Liver (tissue), 9 donors: ENCODE results near the gene PHEX. TPM values are rescaled to one million over a fixed set of nuclear protein-coding genes. Genes with fewer than 3 reads are reported as not detected.

Experiments used
- DNase-seq: peaks from one replicate; pipeline ENCODE4 v3.0.0-alpha.2; 2017; ENCODE audit warnings: low spot score
- H3K27ac ChIP-seq, 2 donors: one replicate each; pipeline ENCODE4 v1.7.0; 2013; ENCODE audit warnings: inconsistent platforms in 2 of 2, low read length in 2 of 2, control low read depth in 1 of 2, low read depth in 1 of 2, mild to moderate bottlenecking in 1 of 2
- H3K27me3 ChIP-seq, 4 donors: one replicate each; pipeline versions ENCODE4 v1.6.1 to v1.7.0; 2013; ENCODE audit warnings: low read length in 3 of 4, inconsistent platforms in 1 of 4, mild to moderate bottlenecking in 1 of 4, moderate library complexity in 1 of 4; ENCODE audit not compliant: control insufficient read depth in 4 of 4, insufficient read depth in 4 of 4
- H3K36me3 ChIP-seq, 4 donors: one replicate each; pipeline versions ENCODE4 v1.6.1 to v1.7.0; 2013; ENCODE audit warnings: low read length in 3 of 4, mild to moderate bottlenecking in 3 of 4, low read depth in 1 of 4, moderate library complexity in 1 of 4; ENCODE audit not compliant: control insufficient read depth in 4 of 4, insufficient read depth in 3 of 4
- H3K4me1 ChIP-seq, 4 donors: one replicate each; pipeline versions ENCODE4 v1.6.1 to v1.7.0; 2013; ENCODE audit warnings: low read length in 3 of 4, mild to moderate bottlenecking in 3 of 4, moderate library complexity in 1 of 4; ENCODE audit not compliant: control insufficient read depth in 4 of 4, insufficient read depth in 4 of 4
- H3K4me3 ChIP-seq, 3 donors: one replicate each; pipeline versions ENCODE4 v1.6.1 to v1.7.0; 2013; ENCODE audit warnings: low read length in 3 of 3, control low read depth in 1 of 3, low read depth in 1 of 3, mild to moderate bottlenecking in 1 of 3
- H3K9ac ChIP-seq, 2 donors: one replicate each; pipeline ENCODE4 v1.7.0; 2013; ENCODE audit warnings: low read length in 2 of 2, mild to moderate bottlenecking in 2 of 2, moderate library complexity in 2 of 2, control low read depth in 1 of 2, low read depth in 1 of 2
- H3K9me3 ChIP-seq, 4 donors: one replicate each; pipeline versions ENCODE4 v1.6.1 to v1.7.0; 2013; ENCODE audit warnings: low read length in 3 of 4; ENCODE audit not compliant: control insufficient read depth in 4 of 4
- EGR1 ChIP-seq, 2 donors: IDR thresholded peaks; 2 replicates each; pipeline ENCODE4 v1.6.1; 2016 to 2018; ENCODE audit warnings: antibody characterized with exemption in 2 of 2, low read depth in 2 of 2
- FOXA1 ChIP-seq: IDR thresholded peaks from 2 replicates; pipeline ENCODE4 v1.6.1; 2016; ENCODE audit warnings: antibody characterized with exemption
- FOXA2 ChIP-seq: IDR thresholded peaks from 2 replicates; pipeline ENCODE4 v1.6.1; 2016; ENCODE audit warnings: antibody characterized with exemption
- HNF4A ChIP-seq, 2 donors: conservative IDR thresholded peaks; 2 replicates each; pipeline ENCODE4 v1.6.1; 2016; ENCODE audit warnings: antibody characterized with exemption in 2 of 2, mild to moderate bottlenecking in 2 of 2
- HNF4G ChIP-seq: IDR thresholded peaks from 2 replicates; pipeline ENCODE4 v1.6.1; 2016; ENCODE audit warnings: antibody characterized with exemption
- NR2F2 ChIP-seq: IDR thresholded peaks from 2 replicates; pipeline ENCODE4 v1.6.1; 2016; ENCODE audit warnings: antibody characterized with exemption
- RAD21 ChIP-seq, 2 donors: IDR thresholded peaks; 2 replicates each; pipeline ENCODE4 v1.6.1; 2016; ENCODE audit warnings: antibody characterized with exemption in 2 of 2, mild to moderate bottlenecking in 2 of 2
- RXRA ChIP-seq, 2 donors: IDR thresholded peaks; 2 replicates each; pipeline ENCODE4 v1.6.1; 2017 to 2018; ENCODE audit warnings: antibody characterized with exemption in 2 of 2, mild to moderate bottlenecking in 1 of 2
- TAF1 ChIP-seq: conservative IDR thresholded peaks from 2 replicates; pipeline ENCODE4 v1.6.1; 2016; ENCODE audit warnings: antibody characterized with exemption, mild to moderate bottlenecking
- YY1 ChIP-seq: IDR thresholded peaks from 2 replicates; pipeline ENCODE4 v1.6.1; 2016; ENCODE audit warnings: antibody characterized with exemption, mild to moderate bottlenecking
- WGBS: extraction: QIAGEN DNeasy Blood & Tissue Kit; methylation state at CpG from one replicate; pipeline ENCODE4 v1.1.7; 2013; 5-methylcytosine and 5-hydroxymethylcytosine counted together
- polyA plus RNA-seq, 2 donors: library from polyadenylated mRNA; stranded (reverse) in 1 of 2; unstranded in 1 of 2; fragments of 200-250 nt in 1 of 2; fragments of >200 nt in 1 of 2; fragmentation: Nextera tagmentation in 1 of 2; extraction: Ambion mirVana in 1 of 2; gene quantifications; one replicate each; pipeline versions ENCODE4 v1.2.1 to v1.2.3, GENCODE V29; 2013 to 2015
- total RNA-seq, 2 donors: library from RNA; depleted of rRNA; stranded (reverse); fragments of >200 nt; gene quantifications; one replicate each; pipeline ENCODE4 v1.2.3, GENCODE V29; 2014
- TF ChIP-seq, protein P1 (sequence below): IDR thresholded peaks from 2 replicates; pipeline ENCODE4 v1.6.1; 2016; ENCODE audit warnings: antibody characterized with exemption
- TF ChIP-seq, protein P2 (sequence below): IDR thresholded peaks from 2 replicates; pipeline ENCODE4 v1.6.1; 2016; ENCODE audit warnings: antibody characterized with exemption
- TF ChIP-seq, protein P3 (sequence below): IDR thresholded peaks from 2 replicates; pipeline ENCODE4 v1.6.1; 2016; ENCODE audit warnings: antibody characterized with exemption, mild to moderate bottlenecking
- TF ChIP-seq, protein P4 (sequence below): fragments of 150-350 bp; IDR thresholded peaks from 2 replicates; pipeline ENCODE4 v1.5.1; 2017; ENCODE audit warnings: improper control_type of control experiment, low read depth, low read length; ENCODE audit not compliant: missing input control
- TF ChIP-seq, protein P5 (sequence below): IDR thresholded peaks from 2 replicates; pipeline ENCODE4 v1.6.1; 2016; ENCODE audit warnings: antibody characterized with exemption
- donor health status: healthy.
- donor health status: healthy.
- donor health status: healthy.
- donor health status: healthy.
- donor health status: healthy.

Gene PHEX
- total and polyA plus RNA-seq, 4 donors, result 0.01 to 0.14 (median 0.08) TPM; not detected in 1

DNA sequence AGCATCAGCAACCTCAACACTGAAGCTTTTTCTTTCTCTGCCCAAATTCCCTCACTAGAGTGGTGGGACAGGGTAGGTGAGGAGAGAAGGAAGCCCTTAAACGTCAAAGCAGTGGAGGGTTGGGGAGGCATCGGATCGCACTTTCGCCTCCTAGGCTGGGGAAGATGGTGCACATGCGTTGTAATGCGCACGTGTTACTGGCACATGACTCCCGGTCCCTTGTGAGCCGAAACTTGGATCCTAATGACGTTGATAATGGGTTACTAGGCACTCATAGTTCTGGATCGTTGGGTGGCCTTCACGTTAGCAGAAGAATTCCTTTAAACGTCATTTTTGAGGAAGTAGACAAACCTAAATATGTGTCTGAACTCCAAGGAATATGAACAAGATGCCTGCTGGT lies 240.5 kb downstream of the PHEX start, which contains the start of gene CBLL2:
TSS of gene CBLL2 (plus strand) at position 301 of the 400 bp plus-strand sequence. CDS start at position 380, 79 bp downstream.
- Histone ChIP-seq H3K4me3 (no peak within 1 kb of the TSS), H3K4me1 (no peaks in the 10 kb centered on the region), H3K27ac (no peak within 1 kb of the TSS), H3K27me3 (no peaks in the 10 kb centered on the region), H3K9ac (no peak within 1 kb of the TSS), H3K36me3 (no peaks in the 10 kb centered on the region), H3K9me3 (peaks cover 0 to 2% (median 0%) of the 10 kb centered on the region in 4 donors)
- DNase-seq, result no peak
- WGBS, result 84% methylated on average over 13 of the region's 13 CpGs
- no peak for TF ChIP-seq RAD21 (IDR thresholded peaks at IDR 0.05)
- TF ChIP-seq, protein P1, sequence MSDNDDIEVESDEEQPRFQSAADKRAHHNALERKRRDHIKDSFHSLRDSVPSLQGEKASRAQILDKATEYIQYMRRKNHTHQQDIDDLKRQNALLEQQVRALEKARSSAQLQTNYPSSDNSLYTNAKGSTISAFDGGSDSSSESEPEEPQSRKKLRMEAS, result no peak
- TF ChIP-seq, protein P2, sequence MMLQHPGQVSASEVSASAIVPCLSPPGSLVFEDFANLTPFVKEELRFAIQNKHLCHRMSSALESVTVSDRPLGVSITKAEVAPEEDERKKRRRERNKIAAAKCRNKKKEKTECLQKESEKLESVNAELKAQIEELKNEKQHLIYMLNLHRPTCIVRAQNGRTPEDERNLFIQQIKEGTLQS, result no peak
- TF ChIP-seq HNF4A (conservative IDR thresholded peaks at IDR 0.05), result no peak
- TF ChIP-seq, protein P3, sequence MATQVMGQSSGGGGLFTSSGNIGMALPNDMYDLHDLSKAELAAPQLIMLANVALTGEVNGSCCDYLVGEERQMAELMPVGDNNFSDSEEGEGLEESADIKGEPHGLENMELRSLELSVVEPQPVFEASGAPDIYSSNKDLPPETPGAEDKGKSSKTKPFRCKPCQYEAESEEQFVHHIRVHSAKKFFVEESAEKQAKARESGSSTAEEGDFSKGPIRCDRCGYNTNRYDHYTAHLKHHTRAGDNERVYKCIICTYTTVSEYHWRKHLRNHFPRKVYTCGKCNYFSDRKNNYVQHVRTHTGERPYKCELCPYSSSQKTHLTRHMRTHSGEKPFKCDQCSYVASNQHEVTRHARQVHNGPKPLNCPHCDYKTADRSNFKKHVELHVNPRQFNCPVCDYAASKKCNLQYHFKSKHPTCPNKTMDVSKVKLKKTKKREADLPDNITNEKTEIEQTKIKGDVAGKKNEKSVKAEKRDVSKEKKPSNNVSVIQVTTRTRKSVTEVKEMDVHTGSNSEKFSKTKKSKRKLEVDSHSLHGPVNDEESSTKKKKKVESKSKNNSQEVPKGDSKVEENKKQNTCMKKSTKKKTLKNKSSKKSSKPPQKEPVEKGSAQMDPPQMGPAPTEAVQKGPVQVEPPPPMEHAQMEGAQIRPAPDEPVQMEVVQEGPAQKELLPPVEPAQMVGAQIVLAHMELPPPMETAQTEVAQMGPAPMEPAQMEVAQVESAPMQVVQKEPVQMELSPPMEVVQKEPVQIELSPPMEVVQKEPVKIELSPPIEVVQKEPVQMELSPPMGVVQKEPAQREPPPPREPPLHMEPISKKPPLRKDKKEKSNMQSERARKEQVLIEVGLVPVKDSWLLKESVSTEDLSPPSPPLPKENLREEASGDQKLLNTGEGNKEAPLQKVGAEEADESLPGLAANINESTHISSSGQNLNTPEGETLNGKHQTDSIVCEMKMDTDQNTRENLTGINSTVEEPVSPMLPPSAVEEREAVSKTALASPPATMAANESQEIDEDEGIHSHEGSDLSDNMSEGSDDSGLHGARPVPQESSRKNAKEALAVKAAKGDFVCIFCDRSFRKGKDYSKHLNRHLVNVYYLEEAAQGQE, result no peak
- no peak for TF ChIP-seq RXRA (IDR thresholded peaks at IDR 0.05)
- no peak for TF ChIP-seq FOXA1
- TF ChIP-seq, protein P4, sequence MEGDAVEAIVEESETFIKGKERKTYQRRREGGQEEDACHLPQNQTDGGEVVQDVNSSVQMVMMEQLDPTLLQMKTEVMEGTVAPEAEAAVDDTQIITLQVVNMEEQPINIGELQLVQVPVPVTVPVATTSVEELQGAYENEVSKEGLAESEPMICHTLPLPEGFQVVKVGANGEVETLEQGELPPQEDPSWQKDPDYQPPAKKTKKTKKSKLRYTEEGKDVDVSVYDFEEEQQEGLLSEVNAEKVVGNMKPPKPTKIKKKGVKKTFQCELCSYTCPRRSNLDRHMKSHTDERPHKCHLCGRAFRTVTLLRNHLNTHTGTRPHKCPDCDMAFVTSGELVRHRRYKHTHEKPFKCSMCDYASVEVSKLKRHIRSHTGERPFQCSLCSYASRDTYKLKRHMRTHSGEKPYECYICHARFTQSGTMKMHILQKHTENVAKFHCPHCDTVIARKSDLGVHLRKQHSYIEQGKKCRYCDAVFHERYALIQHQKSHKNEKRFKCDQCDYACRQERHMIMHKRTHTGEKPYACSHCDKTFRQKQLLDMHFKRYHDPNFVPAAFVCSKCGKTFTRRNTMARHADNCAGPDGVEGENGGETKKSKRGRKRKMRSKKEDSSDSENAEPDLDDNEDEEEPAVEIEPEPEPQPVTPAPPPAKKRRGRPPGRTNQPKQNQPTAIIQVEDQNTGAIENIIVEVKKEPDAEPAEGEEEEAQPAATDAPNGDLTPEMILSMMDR, result no peak
- no peak for TF ChIP-seq HNF4G
- TF ChIP-seq, protein P5, sequence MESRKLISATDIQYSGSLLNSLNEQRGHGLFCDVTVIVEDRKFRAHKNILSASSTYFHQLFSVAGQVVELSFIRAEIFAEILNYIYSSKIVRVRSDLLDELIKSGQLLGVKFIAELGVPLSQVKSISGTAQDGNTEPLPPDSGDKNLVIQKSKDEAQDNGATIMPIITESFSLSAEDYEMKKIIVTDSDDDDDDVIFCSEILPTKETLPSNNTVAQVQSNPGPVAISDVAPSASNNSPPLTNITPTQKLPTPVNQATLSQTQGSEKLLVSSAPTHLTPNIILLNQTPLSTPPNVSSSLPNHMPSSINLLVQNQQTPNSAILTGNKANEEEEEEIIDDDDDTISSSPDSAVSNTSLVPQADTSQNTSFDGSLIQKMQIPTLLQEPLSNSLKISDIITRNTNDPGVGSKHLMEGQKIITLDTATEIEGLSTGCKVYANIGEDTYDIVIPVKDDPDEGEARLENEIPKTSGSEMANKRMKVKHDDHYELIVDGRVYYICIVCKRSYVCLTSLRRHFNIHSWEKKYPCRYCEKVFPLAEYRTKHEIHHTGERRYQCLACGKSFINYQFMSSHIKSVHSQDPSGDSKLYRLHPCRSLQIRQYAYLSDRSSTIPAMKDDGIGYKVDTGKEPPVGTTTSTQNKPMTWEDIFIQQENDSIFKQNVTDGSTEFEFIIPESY, result no peak
- no peak for TF ChIP-seq FOXA2
- no peak for TF ChIP-seq TAF1
- no peak for TF ChIP-seq YY1
- TF ChIP-seq NR2F2, result no peak
- no peak for TF ChIP-seq EGR1 (IDR thresholded peaks at IDR 0.05; ENCODE audit: low read depth in 2 of 2)

DNA sequence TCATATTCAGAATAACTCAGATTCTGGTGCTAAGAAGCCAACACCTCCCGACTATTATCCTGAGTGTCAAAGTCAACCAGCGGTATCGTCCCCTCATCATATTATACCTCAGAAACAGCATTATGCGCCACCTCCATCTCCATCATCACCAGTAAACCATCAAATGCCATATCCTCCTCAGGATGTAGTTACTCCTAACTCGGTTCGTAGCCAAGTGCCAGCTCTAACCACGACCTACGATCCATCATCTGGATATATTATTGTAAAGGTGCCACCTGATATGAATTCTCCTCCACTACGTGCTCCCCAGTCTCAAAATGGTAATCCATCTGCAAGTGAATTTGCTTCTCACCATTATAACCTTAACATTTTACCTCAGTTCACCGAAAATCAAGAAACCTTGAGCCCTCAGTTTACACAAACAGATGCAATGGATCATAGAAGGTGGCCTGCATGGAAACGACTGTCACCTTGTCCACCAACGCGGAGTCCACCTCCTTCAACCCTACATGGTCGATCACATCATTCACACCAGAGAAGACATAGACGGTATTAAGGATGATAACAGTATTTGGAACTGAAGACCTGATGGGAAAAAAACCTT lies 241.7 kb downstream of the PHEX start:
- no peaks in the 10 kb centered on the region for H3K27me3 ChIP-seq
- H3K27ac ChIP-seq, result no peak overlapping the region
- no peak for DNase-seq
- WGBS, result 86% methylated on average over 15 of the region's 15 CpGs
- no peak overlapping the region for H3K9ac ChIP-seq
- no peaks in the 10 kb centered on the region for H3K4me1 ChIP-seq
- no peaks in the 10 kb centered on the region for H3K36me3 ChIP-seq
- H3K4me3 ChIP-seq, result no peak overlapping the region
- peaks cover 0 to 2% (median 0%) of the 10 kb centered on the region in 4 donors for H3K9me3 ChIP-seq
- TF ChIP-seq, protein P2, result no peak
- no peak for TF ChIP-seq TAF1
- no peak for TF ChIP-seq EGR1 (IDR thresholded peaks at IDR 0.05; ENCODE audit: low read depth in 2 of 2)
- no peak for TF ChIP-seq RXRA (IDR thresholded peaks at IDR 0.05)
- TF ChIP-seq, protein P4, result no peak
- TF ChIP-seq, protein P5, result no peak
